NCI-H1105 treated with DMSO at 0.1 percent for 48 hours (cell line): ENCODE measurements around the gene EXT2.

Experiments
- DNase-seq: peaks from one replicate; lab custom pipeline; 2025; lab: John Stamatoyannopoulos, UW

The EXT2 gene

DNA sequence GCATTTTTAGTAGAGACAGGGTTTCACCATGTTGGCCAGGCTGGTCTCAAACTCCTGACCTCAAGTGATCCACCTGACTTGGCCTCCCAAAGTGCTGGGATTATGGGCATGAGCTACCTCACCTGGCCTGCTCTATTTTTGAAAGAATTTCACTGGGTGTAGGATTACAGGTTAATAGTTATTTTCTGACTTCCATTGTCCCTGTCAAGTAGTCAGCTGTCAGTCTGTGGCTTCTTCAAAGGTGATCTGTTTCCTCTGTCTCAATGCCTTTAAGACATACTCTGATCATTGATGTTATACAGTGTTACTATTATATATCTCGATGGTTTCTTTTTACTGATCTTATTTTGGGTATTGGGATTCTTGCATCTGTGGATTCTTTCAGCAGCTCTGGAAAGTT lies 10.1 kb upstream of the EXT2 start:
- no peak for DNase-seq

DNA sequence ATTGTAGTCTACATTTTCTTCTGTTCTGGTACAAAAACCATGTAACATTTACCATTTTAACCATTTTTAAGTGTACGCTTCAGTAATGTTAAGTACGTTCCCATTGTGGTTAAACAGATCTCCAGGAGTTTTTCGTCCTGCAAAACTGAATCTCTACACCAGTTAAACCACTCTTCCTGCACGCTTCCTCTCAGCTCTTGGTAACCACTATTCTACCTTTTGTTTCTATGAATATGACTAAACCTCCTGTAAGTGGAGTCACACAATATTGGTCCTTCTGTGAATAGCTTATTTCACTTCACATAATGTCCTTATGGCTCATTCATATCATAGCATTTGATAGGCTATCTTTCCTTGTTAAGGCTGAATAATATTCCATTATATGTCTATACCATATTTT lies 7.1 kb upstream of the EXT2 start:
- no peak for DNase-seq

DNA sequence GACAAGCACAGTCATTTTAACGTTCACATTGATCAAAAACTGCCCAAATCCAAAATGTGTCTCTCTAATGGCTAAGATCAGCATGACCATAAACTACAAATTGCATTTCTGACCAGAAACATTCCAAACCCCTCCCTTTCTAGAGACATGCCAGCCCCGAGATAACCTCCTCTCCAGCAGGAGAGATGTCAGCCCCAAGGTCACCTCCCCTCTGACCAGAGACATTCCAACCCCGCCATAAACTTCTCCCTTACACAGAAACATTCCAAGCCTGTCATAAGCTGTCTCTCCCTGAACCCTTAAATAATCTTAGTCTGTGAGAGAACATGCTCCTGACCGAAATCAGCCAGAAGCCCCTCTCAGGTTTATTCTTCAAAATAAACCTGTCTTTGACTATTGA lies 6.6 kb upstream of the EXT2 start:
- DNase-seq, result no peak

DNA sequence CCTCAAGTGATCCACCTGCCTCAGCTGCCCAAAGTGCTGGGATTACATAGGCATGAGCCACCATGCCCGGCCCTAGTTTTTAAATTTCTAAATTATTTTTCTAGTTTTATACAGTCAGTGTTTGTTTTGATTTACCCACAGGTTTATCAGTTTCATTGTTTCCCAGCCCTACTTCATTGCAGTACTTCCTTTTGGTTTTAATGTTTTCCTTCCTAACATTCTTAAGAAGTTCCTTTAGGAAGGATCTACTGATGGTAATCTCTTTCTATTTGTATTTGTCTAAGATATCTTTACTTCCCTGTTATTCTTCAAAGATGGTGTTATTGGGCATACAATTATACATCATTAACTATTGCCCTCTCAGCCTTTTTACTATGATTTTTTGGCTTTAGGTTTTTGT lies 4.9 kb upstream of the EXT2 start:
- DNase-seq, result no peak

DNA sequence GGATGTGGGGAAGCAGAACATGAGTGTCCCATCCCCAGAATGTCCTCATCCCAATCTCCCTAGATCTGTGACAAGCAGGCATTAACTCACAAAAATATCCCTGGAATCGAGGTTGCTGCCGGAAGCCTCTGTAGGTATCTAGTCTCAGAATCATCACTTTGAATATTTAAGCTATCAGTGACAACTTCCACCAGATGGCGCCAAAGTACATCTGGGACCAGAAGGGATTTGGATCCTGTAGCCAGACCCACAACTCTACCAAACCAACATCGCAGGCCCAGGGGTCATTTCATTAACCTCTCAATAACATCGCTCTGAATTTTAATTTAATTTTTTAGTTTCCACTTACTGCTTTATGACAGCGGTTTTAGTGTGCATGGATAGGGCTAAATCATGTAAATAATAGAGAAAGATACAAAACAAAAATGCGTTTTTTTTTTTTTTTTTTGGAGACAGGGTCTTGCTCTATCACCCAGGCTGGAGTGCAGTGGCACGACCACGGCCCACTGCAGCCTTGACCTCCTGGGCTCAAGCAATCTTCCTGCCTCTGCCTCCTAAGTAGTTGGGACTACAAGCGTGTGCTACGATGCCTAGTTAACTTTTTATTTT lies 1.1 kb upstream of the EXT2 start:
- DNase-seq, result peak; percentile 82

DNA sequence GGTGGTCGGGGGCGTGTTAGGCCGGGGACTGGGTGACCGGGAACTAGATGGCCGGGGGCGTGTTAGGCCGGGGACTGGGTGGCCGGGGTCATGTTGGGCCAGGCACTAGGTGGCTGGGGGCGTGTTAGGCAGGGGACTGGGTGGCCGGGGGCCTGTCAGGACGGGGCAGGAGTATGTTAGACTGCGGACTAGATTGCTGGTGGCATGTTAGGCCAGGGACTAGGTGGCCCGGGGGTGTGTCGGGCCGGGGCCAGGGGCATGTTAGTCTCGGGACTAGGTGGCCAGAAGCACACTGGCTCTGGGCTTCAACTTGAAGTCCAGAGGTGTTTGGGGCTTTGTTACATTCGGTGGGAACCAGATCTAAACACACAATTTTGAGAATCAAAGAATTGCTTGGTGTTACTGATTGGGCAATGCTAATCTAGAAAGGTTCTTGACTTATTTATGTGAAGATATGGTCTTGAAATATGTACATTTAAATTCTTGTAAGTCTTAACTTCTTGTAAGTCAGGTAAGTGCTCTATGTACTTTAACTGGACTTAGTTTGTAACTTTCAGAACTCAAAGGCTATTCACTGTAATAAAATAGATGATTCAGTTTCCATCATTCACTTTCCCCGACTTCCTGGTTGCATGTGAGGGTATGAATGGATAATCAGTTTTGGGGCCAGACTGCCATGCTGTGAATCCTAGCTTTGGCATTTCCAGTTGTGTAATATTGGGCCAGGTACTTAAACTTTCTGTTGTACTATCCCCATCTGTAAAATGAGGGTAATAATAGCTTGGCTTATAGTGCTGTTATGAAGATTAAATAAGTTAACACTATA lies 1.1 kb downstream of the EXT2 start:
- DNase-seq, result no peak

DNA sequence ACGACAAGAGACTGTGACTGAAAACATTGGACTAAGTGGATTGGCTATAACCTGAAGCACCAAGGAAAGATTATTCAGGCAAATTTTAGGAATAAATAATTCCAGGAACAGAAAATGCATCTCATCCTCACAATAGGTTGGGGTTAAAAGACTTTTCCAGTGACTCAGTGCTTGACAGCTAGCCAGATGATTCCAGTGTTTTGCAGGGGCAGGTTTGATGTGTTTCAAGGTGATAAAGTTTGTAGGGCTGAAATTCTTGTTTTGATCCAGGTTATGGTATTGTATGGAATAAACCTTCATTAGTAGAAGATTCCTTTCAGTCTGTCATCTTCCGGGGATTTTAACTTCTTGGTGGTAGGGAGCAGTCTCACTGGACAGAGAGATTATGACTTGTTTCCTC lies 2.3 kb downstream of the EXT2 start:
- DNase-seq, result no peak

DNA sequence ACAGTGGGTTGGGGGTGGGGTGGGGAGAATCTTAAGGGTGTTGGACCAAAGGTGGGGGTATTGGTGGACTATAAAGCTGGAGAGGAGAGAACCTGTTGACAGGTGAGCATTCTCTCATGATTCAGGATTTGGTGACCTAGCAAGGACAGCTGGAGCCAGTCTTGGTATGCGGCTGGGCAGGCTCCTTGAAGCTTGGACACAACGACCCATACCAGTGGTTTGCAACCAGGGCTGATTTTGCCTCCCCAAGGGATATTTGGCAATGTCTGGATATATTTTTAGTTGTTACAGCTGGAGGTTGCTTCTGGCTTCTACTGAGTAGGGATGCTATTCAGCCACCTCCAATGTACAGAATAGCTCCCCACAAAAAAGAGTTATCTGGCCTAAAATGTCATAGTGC lies 5.6 kb downstream of the EXT2 start:
- DNase-seq, result no peak

DNA sequence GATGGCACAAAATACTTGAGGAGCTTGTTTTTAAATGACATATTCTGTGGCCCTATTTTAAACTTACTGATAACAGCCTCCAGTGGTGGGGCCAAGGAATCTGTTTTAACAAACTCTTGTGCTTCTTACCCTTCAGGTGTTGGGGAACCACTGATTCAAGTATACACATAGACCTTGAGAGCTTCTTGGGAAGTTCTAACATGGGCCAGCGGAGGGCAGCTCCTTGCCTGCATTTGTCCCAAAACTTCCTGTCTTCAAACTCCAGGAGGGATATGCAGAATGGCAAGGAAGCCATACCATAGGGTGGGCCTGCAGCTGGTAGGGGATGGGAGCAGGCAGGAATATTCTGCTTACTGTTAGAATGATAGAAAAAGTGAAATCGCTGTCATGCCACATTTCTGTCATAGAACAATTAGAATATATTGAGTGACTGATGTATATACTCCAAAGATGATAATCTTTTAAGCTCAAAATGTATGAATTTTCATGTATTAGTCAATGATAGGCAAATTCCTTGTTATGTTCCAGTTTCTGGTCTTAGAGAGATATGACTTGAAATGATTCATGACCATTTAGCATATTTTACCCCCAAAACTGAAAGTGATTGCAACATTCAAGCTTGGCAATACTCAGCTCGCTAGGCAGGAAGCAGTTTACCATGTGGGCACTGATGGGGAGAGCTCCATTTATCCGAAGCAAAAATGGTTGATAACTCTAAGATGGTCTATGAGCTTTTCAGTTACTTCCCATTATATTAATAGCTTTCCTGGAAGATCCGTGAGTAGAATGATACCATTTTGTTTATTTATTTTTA lies 9.2 kb downstream of the EXT2 start:
- no peak for DNase-seq

DNA sequence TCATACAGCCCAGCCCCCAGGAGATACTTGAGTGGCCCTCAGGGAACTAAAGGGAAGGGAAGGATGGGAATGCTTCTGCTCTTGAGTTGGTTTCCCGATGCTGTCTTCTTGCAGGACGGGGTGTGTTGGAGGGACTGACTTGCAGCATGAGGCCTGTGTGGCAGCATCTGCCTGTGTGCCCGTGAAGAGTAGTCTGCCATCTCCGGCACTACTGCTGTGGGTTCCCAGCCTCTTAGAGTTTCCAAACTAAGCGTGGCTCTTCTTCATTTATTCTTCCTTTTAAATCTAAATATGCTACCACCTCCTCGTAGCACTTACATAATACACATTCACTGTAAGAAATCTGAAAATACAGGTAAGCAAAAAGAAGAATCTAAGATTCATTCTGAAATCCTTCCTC lies 12.8 kb downstream of the EXT2 start:
- DNase-seq, result no peak

DNA sequence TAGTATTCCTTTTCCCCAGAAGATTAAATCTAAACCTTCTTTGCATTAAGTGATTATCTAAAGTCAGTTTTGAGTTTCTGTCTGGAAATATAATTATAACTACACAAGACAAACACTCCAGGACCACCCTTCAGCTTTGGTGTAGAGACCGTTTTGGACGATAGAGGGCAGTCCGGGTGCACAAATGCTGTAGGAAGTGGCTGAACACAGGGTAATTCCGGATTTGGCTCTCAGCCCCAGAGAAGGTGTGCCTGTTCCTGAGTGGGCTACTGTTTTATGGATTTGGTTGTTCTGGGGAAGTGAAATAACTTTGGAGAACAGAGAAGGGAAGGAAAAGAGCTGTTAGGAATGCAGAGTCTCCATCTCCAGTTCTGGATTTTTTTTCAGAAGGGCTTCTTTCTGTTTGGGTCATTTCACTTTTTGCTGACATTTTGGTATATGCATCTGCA lies 14.8 kb downstream of the EXT2 start:
- DNase-seq, result peak; percentile 56

DNA sequence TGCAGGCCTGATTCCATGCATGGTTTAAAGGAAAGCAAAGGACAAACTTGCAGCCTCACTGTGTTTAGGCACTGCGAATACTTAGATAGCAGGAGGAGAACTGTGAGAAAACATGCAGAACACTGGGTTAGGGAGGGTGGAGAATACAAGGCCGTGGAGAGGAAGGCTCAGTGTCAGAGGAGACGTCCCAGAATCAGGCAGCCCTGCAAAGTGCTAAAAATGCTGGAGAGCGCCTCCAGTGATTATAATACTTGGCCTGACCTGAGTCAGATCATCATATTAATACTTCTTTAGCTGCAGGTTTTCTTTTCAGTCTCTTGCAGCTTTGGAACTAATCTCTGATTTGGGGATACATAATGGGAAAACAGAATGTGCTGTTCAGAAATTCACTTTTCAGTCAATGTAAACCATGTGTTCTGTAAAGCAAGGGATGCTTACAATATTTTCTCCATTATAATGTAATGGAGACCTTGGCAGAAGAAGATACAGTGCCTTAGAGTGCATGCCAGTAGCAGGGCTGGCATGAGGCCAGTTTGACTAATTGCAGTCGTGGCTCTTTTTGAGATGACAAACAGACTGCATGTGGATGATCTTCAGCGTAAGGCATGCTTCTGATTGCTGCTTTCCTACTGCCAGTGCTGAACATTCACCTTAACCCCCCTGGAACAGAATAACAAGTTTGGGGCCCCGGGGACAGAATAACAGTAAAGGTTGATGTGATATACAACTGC lies 16.8 kb downstream of the EXT2 start:
- peak; percentile 86 for DNase-seq

DNA sequence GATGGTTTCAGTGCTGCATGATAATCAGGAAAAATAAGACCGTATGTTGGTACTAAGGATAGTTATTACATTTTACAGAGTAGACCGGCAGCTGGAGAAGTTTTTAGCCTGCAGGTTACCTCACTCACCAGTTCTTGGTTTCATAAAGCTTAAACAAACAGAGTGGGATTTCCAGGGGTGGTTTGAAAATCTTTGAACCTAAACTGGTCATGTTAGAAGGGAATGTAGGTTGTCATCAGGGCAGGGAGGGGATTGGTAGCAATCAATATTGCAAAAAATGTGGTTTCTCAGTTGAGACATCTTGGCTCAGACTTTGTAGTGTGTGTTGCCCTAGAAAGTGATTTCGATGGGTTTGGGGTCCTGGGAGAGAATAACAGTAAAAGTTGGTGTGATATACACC lies 17.5 kb downstream of the EXT2 start:
- no peak for DNase-seq

DNA sequence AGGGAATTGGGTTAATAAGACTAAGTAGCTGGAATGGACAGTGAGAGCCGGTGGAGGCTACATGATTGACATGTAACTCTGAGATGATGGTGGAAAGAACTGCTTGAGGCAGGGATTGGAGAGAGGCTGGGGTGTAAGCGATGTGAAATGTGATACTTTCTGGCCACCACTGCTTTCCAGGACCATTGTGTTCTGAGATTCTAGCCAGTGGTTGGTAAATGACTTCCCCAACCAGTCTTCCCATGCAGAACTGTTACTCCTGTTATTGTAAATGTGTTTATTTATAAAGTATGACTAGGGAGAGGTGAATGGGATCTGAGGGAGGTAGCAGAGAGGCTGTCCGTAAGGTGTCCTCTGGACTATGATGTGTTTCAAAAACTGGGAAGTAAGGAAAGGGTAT lies 18.1 kb downstream of the EXT2 start:
- DNase-seq, result no peak

DNA sequence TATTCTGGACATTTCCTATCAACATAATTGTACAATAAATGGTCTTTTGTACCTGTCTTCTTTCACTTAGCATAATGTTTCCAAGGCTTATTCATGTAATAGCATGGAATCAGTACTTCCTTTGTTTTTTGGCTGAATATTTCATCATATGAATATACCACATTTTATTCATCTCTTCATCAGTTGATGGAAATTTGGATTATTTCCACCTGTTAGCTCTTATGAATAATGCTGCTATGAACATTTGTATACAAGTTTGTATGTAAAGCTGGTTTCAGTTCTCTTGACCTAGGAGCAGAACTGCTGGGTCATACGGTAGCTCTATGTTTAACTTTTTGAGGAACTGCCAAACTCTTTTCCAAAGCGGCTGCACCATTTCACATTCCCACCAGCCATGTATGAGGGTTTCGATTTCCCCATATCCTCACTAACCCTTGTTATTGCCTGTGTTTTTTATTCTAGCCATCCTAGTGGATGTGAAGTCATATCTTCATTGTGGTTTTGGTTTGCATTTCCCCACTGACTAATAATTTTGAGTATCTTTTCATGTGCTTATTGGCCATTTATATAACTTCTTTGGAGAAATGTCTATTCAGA lies 20.9 kb downstream of the EXT2 start:
- no peak for DNase-seq

DNA sequence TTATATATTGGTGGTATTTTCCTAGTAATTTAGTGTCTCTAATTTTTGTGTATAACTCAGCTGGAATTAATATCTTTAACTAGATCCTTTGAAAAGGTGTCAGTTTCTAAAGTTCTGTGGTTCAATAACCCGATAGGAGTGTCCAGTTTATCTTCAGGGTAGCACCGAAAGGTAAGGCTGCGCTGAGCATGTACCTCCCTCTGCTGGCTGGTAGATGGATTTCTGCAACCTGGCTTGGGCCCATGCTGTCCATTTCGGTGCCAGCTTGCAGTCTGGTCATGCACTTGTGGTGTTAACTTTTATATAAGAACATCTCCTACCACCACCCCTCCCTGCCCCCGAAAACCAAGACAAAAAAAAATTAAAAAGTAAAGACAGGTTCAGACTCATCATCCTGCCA lies 24.7 kb downstream of the EXT2 start:
- no peak for DNase-seq

DNA sequence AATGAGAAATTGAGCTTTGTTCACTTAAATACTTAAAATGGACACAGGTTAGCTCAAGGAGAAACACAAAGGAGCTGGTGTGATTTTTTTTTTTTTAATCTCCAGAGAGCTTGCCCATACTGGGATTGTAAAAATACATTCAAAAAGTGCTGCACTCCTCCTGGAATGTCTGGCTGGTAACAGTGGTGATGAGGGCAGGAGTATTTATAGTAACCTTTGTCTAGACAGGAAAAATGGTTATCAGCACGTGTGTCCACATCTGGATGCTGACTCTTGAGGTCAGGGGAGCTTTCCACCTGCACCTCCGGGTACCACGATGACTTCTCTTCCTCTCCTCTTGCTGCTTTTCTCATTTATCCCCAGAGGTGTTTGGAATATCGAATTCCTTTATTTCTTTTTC lies 30.1 kb downstream of the EXT2 start:
- no peak for DNase-seq

DNA sequence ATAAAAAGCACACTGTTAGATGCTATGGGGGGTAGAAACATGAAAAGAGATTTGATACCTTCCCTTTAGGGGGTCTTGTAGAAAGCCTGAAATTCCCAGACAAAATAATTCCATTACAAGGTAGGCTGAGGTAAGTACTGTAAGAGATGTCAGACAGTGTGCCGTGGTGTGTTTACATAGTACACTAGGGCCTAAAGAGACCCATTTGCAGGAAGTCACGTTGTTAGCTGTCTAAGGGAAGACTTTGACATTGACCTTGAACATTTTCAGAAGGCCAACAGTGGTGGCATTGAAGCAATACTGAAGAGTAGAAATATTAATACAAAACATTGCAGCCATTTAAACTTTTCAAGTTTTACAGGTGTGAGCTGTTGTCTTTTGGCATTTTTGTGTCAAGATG lies 30.8 kb downstream of the EXT2 start:
- DNase-seq, result no peak

DNA sequence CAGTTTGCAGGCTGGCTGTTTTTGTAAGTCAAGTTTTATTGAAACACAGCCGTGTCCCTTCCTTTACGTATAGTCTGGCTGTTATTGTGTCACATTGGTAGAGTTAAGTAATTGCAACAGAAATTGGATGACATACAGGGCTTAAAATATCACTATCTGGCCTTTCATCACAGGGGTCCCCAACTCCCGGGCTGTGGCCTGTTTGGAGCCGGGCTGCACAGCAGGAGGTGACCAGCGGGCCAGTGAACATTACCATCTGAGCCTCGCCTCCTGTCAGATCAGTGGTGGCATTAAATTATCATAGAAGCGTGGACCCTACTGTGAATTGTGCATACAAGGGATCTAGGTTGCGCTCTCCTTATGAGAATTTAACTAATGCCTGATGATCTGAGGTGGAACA lies 31.7 kb downstream of the EXT2 start:
- no peak for DNase-seq

DNA sequence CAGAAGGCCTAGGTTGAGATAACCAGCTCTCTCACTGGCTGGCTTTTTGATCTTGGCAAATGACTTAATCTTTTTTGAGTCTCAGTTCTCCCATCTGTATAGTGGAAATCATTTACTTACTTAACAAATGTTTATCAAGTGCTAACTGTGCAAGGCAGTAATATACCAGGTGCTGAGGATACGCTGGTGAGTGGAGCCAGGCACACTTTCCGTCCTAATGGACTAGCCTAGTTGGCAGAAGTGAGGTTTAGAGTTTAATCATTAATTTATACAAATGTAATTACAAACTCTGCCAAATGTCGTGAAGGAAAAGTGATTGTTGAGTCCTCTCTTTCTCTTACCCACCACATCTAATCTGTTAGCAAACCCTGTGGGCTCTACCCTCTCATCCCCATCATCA lies 33.3 kb downstream of the EXT2 start:
- DNase-seq, result no peak

DNA sequence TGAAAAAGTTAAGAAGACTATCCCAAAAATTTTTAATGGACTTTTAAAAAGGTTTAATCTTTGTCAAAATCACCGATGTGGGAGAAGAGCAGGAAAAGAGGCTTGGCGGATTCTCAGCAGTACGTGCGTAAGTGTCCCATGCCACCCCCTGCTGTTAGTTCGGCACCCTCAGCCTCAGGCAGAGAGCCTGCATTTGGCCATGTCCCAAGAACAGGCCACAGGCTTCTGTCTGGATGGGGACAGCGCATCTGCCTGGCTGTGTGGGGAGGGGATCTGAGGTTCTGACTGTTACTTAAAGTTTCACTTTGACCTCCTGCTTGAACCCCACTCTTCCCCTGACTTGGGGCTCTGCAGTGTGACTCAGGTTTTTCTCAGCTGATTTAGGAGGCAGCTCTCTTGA lies 35.3 kb downstream of the EXT2 start:
- DNase-seq, result no peak
